Mesodermal cell (in vitro differentiated cells): Measurements from ENCODE around the gene PYM1.
"Not testable (repeated sequence)": the region's sequence is repeated elsewhere in the genome, so short reads cannot be mapped to it uniquely, and the experiment has no call there.

Experiments used
- H3K27ac ChIP-seq: 2 replicates; pipeline ENCODE4 v1.7.0; 2013; ENCODE audit warnings: mild to moderate bottlenecking, low read depth, low read length, moderate library complexity; ENCODE audit not compliant: severe bottlenecking
- H3K36me3 ChIP-seq: 2 replicates; pipeline ENCODE4 v1.7.1; 2013; ENCODE audit warnings: mild to moderate bottlenecking, low read length, moderate library complexity; ENCODE audit not compliant: control insufficient read depth, insufficient read depth
- H3K4me1 ChIP-seq: one replicate; pipeline ENCODE4 v1.7.1; 2013; ENCODE audit warnings: mild to moderate bottlenecking, low read length; ENCODE audit not compliant: insufficient read depth, control insufficient read depth, poor library complexity, severe bottlenecking
- H3K4me3 ChIP-seq: 2 replicates; pipeline ENCODE4 v1.7.0; 2013; ENCODE audit warnings: low read length, control low read depth, mild to moderate bottlenecking; ENCODE audit not compliant: insufficient read depth, poor library complexity, severe bottlenecking; ENCODE audit errors: extremely low read depth
- H3K9me3 ChIP-seq: 2 replicates; pipeline ENCODE4 v1.7.1; 2013; ENCODE audit warnings: mild to moderate bottlenecking, low read length, moderate library complexity; ENCODE audit not compliant: control insufficient read depth
- WGBS, 2 experiments: methylation state at CpG; one replicate each; pipeline ENCODE4 v1.1.5; 2013; ENCODE audit warnings: missing lambda C conversion rate in 2 of 2; ENCODE audit not compliant: insufficient coverage in 2 of 2; 5-methylcytosine and 5-hydroxymethylcytosine counted together

The PYM1 gene

GRCh38 chr12:55929306-55929791, 1.7 kb upstream of the PYM1 start:
- H3K27ac ChIP-seq, result peak overlapping the region; percentile 26
- H3K4me1 ChIP-seq, result peaks cover 35% of the 10 kb centered on the region
- WGBS, 2 experiments, result 85 to 96% methylated on average over 4 of the region's 8 CpGs
- H3K4me3 ChIP-seq, result no peak overlapping the region
- H3K9me3 ChIP-seq, result no peaks in the 10 kb centered on the region
- peaks cover 20% of the 10 kb centered on the region for H3K36me3 ChIP-seq

- H3K27ac ChIP-seq, result peak overlapping the region; percentile 51
- H3K4me1 ChIP-seq, result peaks cover 20% of the 10 kb centered on the region
- H3K36me3 ChIP-seq, result peaks cover 41% of the 10 kb centered on the region
- H3K4me3 ChIP-seq, result peak overlapping the region; percentile 93
- 0 to 1% methylated on average over 24 to 27 of the region's 42 CpGs for WGBS, 2 experiments
- no peaks in the 10 kb centered on the region for H3K9me3 ChIP-seq
Measured at GRCh38 chr12:55926738-55927587, 731 bp downstream of the PYM1 start.

GRCh38 chr12:55925870-55926737, 1.6 kb downstream of the PYM1 start:
- Histone ChIP-seq H3K4me3 (peak overlapping the region; percentile 93), H3K4me1 (peaks cover 14% of the 10 kb centered on the region), H3K9me3 (no peaks in the 10 kb centered on the region), H3K36me3 (peaks cover 48% of the 10 kb centered on the region), H3K27ac (peak overlapping the region; percentile 51)
- WGBS, 2 experiments, result 0 to 18% methylated on average over 4 to 7 of the region's 10 CpGs

- Histone ChIP-seq H3K9me3 (no peaks in the 10 kb centered on the region), H3K4me3 (peak overlapping the region; percentile 93)
- WGBS, 2 experiments, result 92 to 100% methylated on average over 3 of the region's 4 CpGs
Measured at GRCh38 chr12:55925371-55925770, 2.3 kb downstream of the PYM1 start.

GRCh38 chr12:55923648-55924047, 4.0 kb downstream of the PYM1 start:
- not testable (repeated sequence) for H3K4me1 ChIP-seq, H3K4me3 ChIP-seq, H3K27ac ChIP-seq, H3K9me3 ChIP-seq
- WGBS, 2 experiments, result 92 to 96% methylated on average over 5 of the region's 9 CpGs
- H3K36me3 ChIP-seq, result peaks cover 70% of the 10 kb centered on the region

More at GRCh38 chr12:55925371-55925770, 2.3 kb downstream of the PYM1 start:
- H3K4me1 ChIP-seq, result peaks cover 14% of the 10 kb centered on the region
- no peak overlapping the region for H3K27ac ChIP-seq
- peaks cover 55% of the 10 kb centered on the region for H3K36me3 ChIP-seq

GRCh38 chr12:55922126-55922525, 5.6 kb downstream of the PYM1 start:
- Histone ChIP-seq H3K9me3 (no peaks in the 10 kb centered on the region), H3K4me3 (no peak overlapping the region), H3K36me3 (peaks cover 79% of the 10 kb centered on the region), H3K4me1 (no peaks in the 10 kb centered on the region), H3K27ac (no peak overlapping the region)
- WGBS, 2 experiments, result 100% methylated on average over 1 of the region's 3 CpGs

- H3K36me3 ChIP-seq, result peaks cover 84% of the 10 kb centered on the region
- not testable (repeated sequence) for H3K4me1 ChIP-seq, H3K9me3 ChIP-seq, H3K4me3 ChIP-seq, H3K27ac ChIP-seq
- 93 to 95% methylated on average over 3 of the region's 3 CpGs for WGBS, 2 experiments
Measured at GRCh38 chr12:55919032-55919431, 8.7 kb downstream of the PYM1 start.

GRCh38 chr12:55915482-55915859, 12.2 kb downstream of the PYM1 start:
- peaks cover 7% of the 10 kb centered on the region for H3K4me1 ChIP-seq
- no peak overlapping the region for H3K27ac ChIP-seq
- peaks cover 79% of the 10 kb centered on the region for H3K36me3 ChIP-seq
- 100% methylated on average over 1 of the region's 3 CpGs; no CpG with 5 or more reads in 1 of the 2 experiments for WGBS, 2 experiments
- no peaks in the 10 kb centered on the region for H3K9me3 ChIP-seq
- H3K4me3 ChIP-seq, result no peak overlapping the region

GRCh38 chr12:55912908-55913307, 14.8 kb downstream of the PYM1 start:
- Histone ChIP-seq H3K4me3 (no peak overlapping the region), H3K4me1 (peaks cover 18% of the 10 kb centered on the region), H3K36me3 (peaks cover 60% of the 10 kb centered on the region), H3K27ac (no peak overlapping the region), H3K9me3 (no peaks in the 10 kb centered on the region)
- WGBS, 2 experiments, result 87 to 100% methylated on average over 3 of the region's 4 CpGs

GRCh38 chr12:55909513-55909884, 18.2 kb downstream of the PYM1 start:
- Histone ChIP-seq H3K4me3 (no peak overlapping the region), H3K36me3 (peaks cover 44% of the 10 kb centered on the region), H3K4me1 (peaks cover 12% of the 10 kb centered on the region), H3K27ac (peak overlapping the region; percentile 76), H3K9me3 (no peaks in the 10 kb centered on the region)
- WGBS, 2 experiments, result no CpG with 5 or more reads among the region's 2 CpGs
